Trophoblast cell (in vitro differentiated cells and primary cell): ENCODE data around the gene TBCD.

ENCODE experiments used
- DNase-seq, 2 donors: peaks; one replicate each; pipeline ENCODE4 v3.0.0-alpha.2; 2016
- H2AFZ ChIP-seq: 2 replicates; pipeline ENCODE4 v1.6.1; 2013; ENCODE audit warnings: low read length, moderate library complexity, mild to moderate bottlenecking; ENCODE audit not compliant: insufficient read depth, poor library complexity
- H2AK5ac ChIP-seq: 2 replicates; pipeline ENCODE4 v1.6.1; 2013; ENCODE audit warnings: mild to moderate bottlenecking, low read length
- H2BK120ac ChIP-seq: 2 replicates; pipeline ENCODE4 v1.6.1; 2013; ENCODE audit warnings: low read length, mild to moderate bottlenecking, moderate library complexity; ENCODE audit not compliant: insufficient read depth, poor library complexity
- H2BK12ac ChIP-seq: 2 replicates; pipeline ENCODE4 v1.6.1; 2013; ENCODE audit warnings: mild to moderate bottlenecking, low read length, moderate library complexity
- H2BK5ac ChIP-seq: 2 replicates; pipeline ENCODE4 v1.6.1; 2013; ENCODE audit warnings: low read length, low read depth, moderate library complexity, mild to moderate bottlenecking; ENCODE audit not compliant: poor library complexity
- H3K14ac ChIP-seq: 2 replicates; pipeline ENCODE4 v1.6.1; 2013; ENCODE audit warnings: mild to moderate bottlenecking, low read length
- H3K18ac ChIP-seq: 2 replicates; pipeline ENCODE4 v1.6.1; 2013; ENCODE audit warnings: mild to moderate bottlenecking, low read length
- H3K23ac ChIP-seq: 2 replicates; pipeline ENCODE4 v1.6.1; 2013; ENCODE audit warnings: low read length
- H3K27ac ChIP-seq: 2 replicates; pipeline ENCODE4 v1.5.1; 2013; ENCODE audit warnings: low read depth, mild to moderate bottlenecking, inconsistent platforms, low read length, moderate library complexity
- H3K27me3 ChIP-seq: 2 replicates; pipeline ENCODE4 v1.6.1; 2013; ENCODE audit warnings: inconsistent platforms, mild to moderate bottlenecking, low read length, moderate library complexity; ENCODE audit not compliant: insufficient read depth
- H3K36me3 ChIP-seq, 2 experiments: 1 replicate in 1 of 2; 2 replicates in 1 of 2; pipeline ENCODE4 v1.6.1; 2013; ENCODE audit warnings: low read length in 2 of 2, mild to moderate bottlenecking in 2 of 2, moderate library complexity in 1 of 2; ENCODE audit not compliant: insufficient read depth in 2 of 2, control insufficient read depth in 1 of 2
- H3K4ac ChIP-seq: 2 replicates; pipeline ENCODE4 v1.6.1; 2013; ENCODE audit warnings: low read depth, mild to moderate bottlenecking, low read length, moderate library complexity
- H3K4me1 ChIP-seq, 2 experiments: 1 replicate in 1 of 2; 2 replicates in 1 of 2; pipeline ENCODE4 v1.6.1; 2013; ENCODE audit warnings: low read length in 2 of 2, mild to moderate bottlenecking in 2 of 2, moderate library complexity in 1 of 2; ENCODE audit not compliant: insufficient read depth in 2 of 2, control insufficient read depth in 1 of 2
- H3K4me2 ChIP-seq: 2 replicates; pipeline ENCODE4 v1.6.1; 2013; ENCODE audit warnings: inconsistent platforms, mild to moderate bottlenecking, low read length, moderate library complexity
- H3K4me3 ChIP-seq: 2 replicates; pipeline ENCODE4 v1.5.1; 2013; ENCODE audit warnings: mild to moderate bottlenecking, low read depth, low read length, inconsistent platforms
- H3K79me1 ChIP-seq: one replicate; pipeline ENCODE4 v1.6.1; 2013; ENCODE audit warnings: low read length
- H3K79me2 ChIP-seq: 2 replicates; pipeline ENCODE4 v1.6.1; 2013; ENCODE audit warnings: low read length, mild to moderate bottlenecking; ENCODE audit not compliant: control insufficient read depth, insufficient read depth, poor library complexity
- H3K9ac ChIP-seq: 2 replicates; pipeline ENCODE4 v1.6.1; 2013; ENCODE audit warnings: mild to moderate bottlenecking, low read length
- H3K9me3 ChIP-seq: 2 replicates; pipeline ENCODE4 v1.6.1; 2013; ENCODE audit warnings: low read depth, mild to moderate bottlenecking, control low read depth, inconsistent platforms, low read length; ENCODE audit not compliant: insufficient read depth
- H4K12ac ChIP-seq: 2 replicates; pipeline ENCODE4 v1.6.1; 2013; ENCODE audit warnings: low read depth, mild to moderate bottlenecking, low read length, moderate library complexity
- H4K8ac ChIP-seq: 2 replicates; pipeline ENCODE4 v1.6.1; 2013; ENCODE audit warnings: low read depth, mild to moderate bottlenecking, low read length, moderate library complexity
- H4K91ac ChIP-seq: one replicate; pipeline ENCODE4 v1.6.1; 2013; ENCODE audit warnings: low read depth, mild to moderate bottlenecking, low read length, moderate library complexity
- WGBS: extraction: QIAGEN DNeasy Blood & Tissue Kit; methylation state at CpG from one replicate; pipeline ENCODE4 v1.1.7; 2013; ENCODE audit warnings: missing lambda C conversion rate; ENCODE audit not compliant: insufficient read length, insufficient coverage; ENCODE audit errors: extremely low coverage; 5-methylcytosine and 5-hydroxymethylcytosine counted together

The TBCD gene

GRCh38 chr17:82837586-82838320 lies 85.9 kb downstream of the TBCD start:
- H2AFZ ChIP-seq, result no peak overlapping the region
- peaks cover 31% of the 10 kb centered on the region in 2 experiments for H3K4me1 ChIP-seq
- H3K9me3 ChIP-seq, result no peaks in the 10 kb centered on the region
- no peak overlapping the region for H3K23ac ChIP-seq
- no peak overlapping the region for H3K4me3 ChIP-seq
- no peak overlapping the region for H4K12ac ChIP-seq
- H2BK12ac ChIP-seq, result peak overlapping the region; percentile 51
- peak overlapping the region; percentile 74 for H4K91ac ChIP-seq
- H3K27me3 ChIP-seq, result no peaks in the 10 kb centered on the region
- H3K14ac ChIP-seq, result peak overlapping the region; percentile 75
- peak overlapping the region; percentile 56 for H3K4ac ChIP-seq
- H3K27ac ChIP-seq, result peak overlapping the region; percentile 2
- H3K79me1 ChIP-seq, result peaks cover 16% of the 10 kb centered on the region
- peaks cover 7 to 10% of the 10 kb centered on the region in 2 experiments for H3K36me3 ChIP-seq
- H3K4me2 ChIP-seq, result peak overlapping the region; percentile 0
- DNase-seq, result peak in 1 of 2 donors; percentile 49
- H3K18ac ChIP-seq, result peak overlapping the region; percentile 33
- WGBS, result no CpG with 5 or more reads among the region's 13 CpGs
- H4K8ac ChIP-seq, result peak overlapping the region; percentile 62
- peak overlapping the region; percentile 71 for H2AK5ac ChIP-seq
- H2BK120ac ChIP-seq, result peak overlapping the region; percentile 92
- H3K79me2 ChIP-seq, result peaks cover 2% of the 10 kb centered on the region
- no peak overlapping the region for H3K9ac ChIP-seq
- peak overlapping the region; percentile 67 for H2BK5ac ChIP-seq

GRCh38 chr17:82838386-82839063 lies 86.7 kb downstream of the TBCD start:
- H3K4ac ChIP-seq, result no peak overlapping the region
- no peaks in the 10 kb centered on the region for H3K27me3 ChIP-seq
- no peaks in the 10 kb centered on the region for H3K9me3 ChIP-seq
- peaks cover 2% of the 10 kb centered on the region for H3K79me2 ChIP-seq
- H3K14ac ChIP-seq, result no peak overlapping the region
- H2BK5ac ChIP-seq, result no peak overlapping the region
- H3K79me1 ChIP-seq, result peaks cover 16% of the 10 kb centered on the region
- H3K4me2 ChIP-seq, result peak overlapping the region; percentile 19
- H2AFZ ChIP-seq, result no peak overlapping the region
- no peak overlapping the region for H4K8ac ChIP-seq
- H2AK5ac ChIP-seq, result no peak overlapping the region
- no CpG with 5 or more reads among the region's 17 CpGs for WGBS
- peak; percentile 83 to 98 for DNase-seq
- no peak overlapping the region for H2BK12ac ChIP-seq
- H3K23ac ChIP-seq, result no peak overlapping the region
- H4K91ac ChIP-seq, result no peak overlapping the region
- H4K12ac ChIP-seq, result no peak overlapping the region
- no peak overlapping the region for H3K18ac ChIP-seq
- peak overlapping the region; percentile 54 for H3K27ac ChIP-seq
- H2BK120ac ChIP-seq, result no peak overlapping the region
- H3K4me1 ChIP-seq, result peaks cover 31% of the 10 kb centered on the region in 2 experiments
- peaks cover 2 to 4% of the 10 kb centered on the region in 2 experiments for H3K36me3 ChIP-seq
- no peak overlapping the region for H3K9ac ChIP-seq
- no peak overlapping the region for H3K4me3 ChIP-seq

- H3K23ac ChIP-seq, result no peak within 1 kb of the TSS
- H4K12ac ChIP-seq, result no peak within 1 kb of the TSS
- no peaks in the 10 kb centered on the region for H3K27me3 ChIP-seq
- peaks cover 18% of the 10 kb centered on the region for H3K79me1 ChIP-seq
- H2BK120ac ChIP-seq, result peak within 1 kb of the TSS; percentile 41
- peak within 1 kb of the TSS; percentile 8 for H3K18ac ChIP-seq
- peak within 1 kb of the TSS; percentile 28 for H4K91ac ChIP-seq
- peak within 1 kb of the TSS; percentile 54 for H3K27ac ChIP-seq
- peak within 1 kb of the TSS; percentile 64 for H3K14ac ChIP-seq
- no peak within 1 kb of the TSS for H3K9ac ChIP-seq
- H2BK12ac ChIP-seq, result peak within 1 kb of the TSS; percentile 46
- H4K8ac ChIP-seq, result peak within 1 kb of the TSS; percentile 46
- H2BK5ac ChIP-seq, result no peak within 1 kb of the TSS
- H3K4me2 ChIP-seq, result no peak within 1 kb of the TSS
- H3K4me3 ChIP-seq, result peak within 1 kb of the TSS; percentile 11
- no peaks in the 10 kb centered on the region for H3K9me3 ChIP-seq
- no peak within 1 kb of the TSS for H2AK5ac ChIP-seq
- DNase-seq, result peak; percentile 97 to 98
- H3K36me3 ChIP-seq, result peaks cover 0 to 2% of the 10 kb centered on the region in 2 experiments
- peaks cover 36% of the 10 kb centered on the region in 2 experiments for H3K4me1 ChIP-seq
- no CpG with 5 or more reads among the region's 25 CpGs for WGBS
- peaks cover 2% of the 10 kb centered on the region for H3K79me2 ChIP-seq
- H2AFZ ChIP-seq, result no peak within 1 kb of the TSS
- H3K4ac ChIP-seq, result no peak within 1 kb of the TSS
These were observed 87.9 kb downstream of the TBCD start, which contains the start of gene ZNF750 for GRCh38 chr17:82839617-82840292. TSS of gene ZNF750 (minus strand) at chr17:82840022. CDS start at chr17:82832454, 7,568 bp downstream.

GRCh38 chr17:82840431-82840831 lies 88.6 kb downstream of the TBCD start:
- H3K4me1 ChIP-seq, result peaks cover 42 to 43% of the 10 kb centered on the region in 2 experiments
- no peak overlapping the region for H2AK5ac ChIP-seq
- H3K4me2 ChIP-seq, result no peak overlapping the region
- no CpG with 5 or more reads among the region's 12 CpGs for WGBS
- no peak overlapping the region for H2AFZ ChIP-seq
- peak overlapping the region; percentile 28 for H4K91ac ChIP-seq
- H3K9ac ChIP-seq, result no peak overlapping the region
- no peak overlapping the region for H3K4ac ChIP-seq
- H3K27ac ChIP-seq, result peak overlapping the region; percentile 9
- H3K18ac ChIP-seq, result peak overlapping the region; percentile 8
- peaks cover 0 to 2% of the 10 kb centered on the region in 2 experiments for H3K36me3 ChIP-seq
- peak overlapping the region; percentile 46 for H4K8ac ChIP-seq
- no peak overlapping the region for H3K23ac ChIP-seq
- H3K9me3 ChIP-seq, result no peaks in the 10 kb centered on the region
- H3K79me2 ChIP-seq, result no peaks in the 10 kb centered on the region
- peaks cover 22% of the 10 kb centered on the region for H3K79me1 ChIP-seq
- no peak for DNase-seq
- peak overlapping the region; percentile 64 for H3K14ac ChIP-seq
- H2BK12ac ChIP-seq, result peak overlapping the region; percentile 46
- H2BK120ac ChIP-seq, result peak overlapping the region; percentile 41
- H4K12ac ChIP-seq, result no peak overlapping the region
- H3K4me3 ChIP-seq, result no peak overlapping the region
- H3K27me3 ChIP-seq, result no peaks in the 10 kb centered on the region
- H2BK5ac ChIP-seq, result no peak overlapping the region
